ENCODE measurements around the gene LENEP.

LENEP gene

DNA sequence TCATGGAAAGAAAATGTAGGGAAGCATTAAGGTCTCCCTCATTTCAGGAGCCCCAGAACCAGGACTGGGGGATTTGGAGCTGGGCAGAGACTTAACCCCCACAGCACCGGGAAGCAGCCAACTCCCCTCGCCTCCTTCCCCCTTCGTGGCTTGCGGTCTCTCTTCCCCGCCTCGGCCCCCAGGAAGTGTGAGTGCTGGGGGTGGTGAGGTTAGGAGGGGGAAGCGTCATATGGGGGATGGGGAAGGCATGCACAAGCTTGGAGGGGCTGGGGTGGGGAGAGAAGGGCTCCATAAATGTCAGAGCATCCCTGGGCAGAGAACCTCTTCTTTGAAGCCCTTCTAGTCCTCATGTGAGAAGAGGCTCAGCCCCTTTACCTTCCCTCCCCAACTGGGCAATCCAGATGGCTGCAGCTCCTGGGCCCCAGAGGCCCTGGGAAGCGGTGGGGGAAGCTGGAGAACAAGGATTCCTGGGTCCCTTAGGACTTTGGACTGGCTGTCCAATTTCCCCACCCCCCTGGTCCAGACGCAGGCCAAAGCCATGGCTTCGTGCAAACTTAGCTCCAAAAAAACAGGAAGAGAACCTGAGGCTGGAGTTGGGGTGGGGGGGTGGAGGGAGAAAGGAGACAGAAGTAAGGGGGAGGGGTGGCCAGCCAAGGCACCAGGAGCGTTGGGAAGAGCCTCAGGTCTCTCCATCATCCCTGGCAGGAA, 17.0 kb downstream of the LENEP start:
- no peak for DNase-seq (ENCODE audit: low read depth in 2 of 2, low spot score in 1 of 2)

DNA sequence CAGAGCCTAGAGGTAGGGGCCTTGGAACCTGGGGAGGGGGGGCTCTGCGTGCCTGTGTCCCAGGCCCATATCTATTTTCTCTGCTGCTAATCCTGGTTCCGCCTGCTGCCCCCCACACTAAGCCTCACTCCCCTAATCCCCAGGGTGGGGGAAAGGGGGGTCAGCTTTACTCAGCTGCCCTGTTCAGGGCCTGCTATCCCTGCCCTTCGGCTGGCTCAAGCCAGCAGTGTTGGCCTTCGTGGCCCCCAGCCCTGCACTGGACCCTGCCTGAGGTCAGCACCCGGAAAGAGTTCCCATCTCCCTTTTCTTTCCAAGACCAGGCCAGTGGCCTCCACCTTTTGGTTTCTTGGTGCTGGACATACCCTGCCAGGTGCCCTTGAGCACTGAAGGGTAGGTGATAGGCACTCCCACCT, 17.6 kb downstream of the LENEP start:
- DNase-seq (ENCODE audit: low read depth in 2 of 2, low spot score in 1 of 2) = no peak

- DNase-seq (ENCODE audit: low read depth in 2 of 2, low spot score in 1 of 2) = no peak
Observed at GRCh38 chr1:155011437-155012025, 18.1 kb downstream of the LENEP start.

GRCh38 chr1:155012026-155012546, 18.7 kb downstream of the LENEP start:
- no peak for DNase-seq (ENCODE audit: low read depth in 2 of 2, low spot score in 1 of 2)

DNA sequence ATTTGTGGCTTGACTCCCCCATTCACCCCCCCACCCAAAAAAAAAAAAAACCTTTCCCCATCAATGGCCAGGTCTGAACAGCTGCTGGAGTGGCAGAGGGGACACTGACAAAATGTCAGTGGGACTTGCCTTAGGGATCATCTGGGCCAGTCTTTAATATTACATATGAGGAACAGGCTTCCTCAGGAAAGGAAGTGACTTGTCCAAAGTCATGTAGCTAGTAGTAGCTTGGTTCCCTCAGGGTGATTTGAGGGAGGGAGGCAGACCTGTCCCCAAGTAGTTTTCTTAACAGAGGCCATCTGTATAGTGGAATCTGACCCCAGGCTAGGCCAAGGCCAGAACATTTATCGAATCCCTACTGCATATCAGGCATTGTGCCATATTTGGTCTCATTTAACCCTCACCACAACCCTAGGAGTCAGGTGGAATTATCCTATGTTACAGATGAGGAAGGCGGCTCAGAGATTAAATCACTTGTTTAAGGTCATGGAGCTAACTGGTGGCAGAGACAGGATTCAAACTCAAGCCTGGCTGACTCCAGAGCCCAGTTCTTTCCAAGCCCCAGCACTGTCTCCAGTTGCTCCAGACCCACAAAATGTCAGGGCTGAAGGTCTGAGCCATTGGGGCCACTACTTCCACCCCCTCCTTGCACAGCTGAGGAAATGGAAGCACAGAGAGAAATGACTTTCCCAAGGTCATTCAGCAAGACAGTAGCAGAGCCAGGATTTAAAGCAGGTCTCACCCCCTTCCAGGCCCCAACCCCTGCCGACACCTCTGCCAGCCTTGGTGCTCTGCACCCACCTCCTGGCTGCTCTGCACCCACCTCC, 19.6 kb downstream of the LENEP start:
- no peak for DNase-seq (ENCODE audit: low read depth in 2 of 2, low spot score in 1 of 2)

DNA sequence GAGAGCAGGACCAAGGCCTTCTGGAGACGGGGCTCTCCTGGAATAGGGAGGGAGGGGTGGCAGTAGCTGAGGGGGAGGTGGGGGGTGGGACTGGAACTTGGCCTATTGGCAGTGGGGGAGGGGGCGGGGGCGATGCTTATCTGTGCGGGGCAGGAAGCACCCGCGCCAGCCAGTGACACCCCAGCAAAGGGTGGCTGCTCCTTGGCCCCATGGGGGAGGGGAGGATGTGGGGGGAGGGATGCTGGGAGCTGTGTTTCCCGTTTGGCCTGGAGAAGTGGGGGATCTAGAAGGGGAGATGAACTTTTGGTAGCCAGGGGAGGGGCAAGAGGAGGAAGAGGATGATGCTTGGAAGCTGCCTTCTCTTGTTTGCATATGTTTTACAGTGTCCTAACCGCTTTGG, 20.2 kb downstream of the LENEP start:
- no peak for DNase-seq (ENCODE audit: low read depth in 2 of 2, low spot score in 1 of 2)

DNA sequence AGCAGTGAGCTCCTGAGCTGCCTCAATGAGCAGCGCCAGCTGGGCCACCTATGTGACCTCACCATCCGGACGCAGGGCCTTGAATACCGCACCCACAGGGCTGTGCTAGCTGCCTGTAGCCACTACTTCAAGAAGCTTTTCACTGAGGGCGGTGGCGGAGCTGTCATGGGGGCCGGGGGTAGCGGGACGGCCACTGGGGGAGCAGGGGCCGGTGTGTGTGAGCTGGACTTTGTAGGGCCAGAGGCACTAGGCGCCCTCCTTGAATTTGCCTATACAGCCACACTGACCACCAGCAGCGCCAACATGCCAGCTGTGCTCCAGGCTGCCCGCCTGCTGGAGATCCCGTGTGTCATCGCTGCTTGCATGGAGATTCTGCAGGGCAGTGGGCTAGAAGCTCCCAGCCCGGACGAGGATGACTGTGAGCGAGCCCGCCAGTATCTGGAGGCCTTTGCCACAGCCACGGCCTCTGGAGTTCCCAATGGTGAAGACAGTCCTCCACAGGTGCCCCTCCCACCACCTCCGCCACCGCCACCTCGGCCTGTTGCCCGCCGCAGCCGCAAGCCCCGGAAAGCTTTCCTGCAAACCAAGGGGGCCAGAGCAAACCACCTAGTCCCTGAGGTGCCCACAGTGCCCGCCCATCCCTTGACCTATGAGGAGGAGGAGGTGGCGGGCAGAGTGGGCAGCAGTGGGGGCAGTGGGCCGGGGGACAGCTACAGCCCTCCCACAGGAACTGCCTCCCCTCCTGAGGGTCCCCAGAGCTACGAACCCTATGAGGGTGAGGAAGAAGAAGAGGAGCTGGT, 21.5 kb downstream of the LENEP start:
- no peak for DNase-seq (ENCODE audit: low read depth in 2 of 2, low spot score in 1 of 2)

DNA sequence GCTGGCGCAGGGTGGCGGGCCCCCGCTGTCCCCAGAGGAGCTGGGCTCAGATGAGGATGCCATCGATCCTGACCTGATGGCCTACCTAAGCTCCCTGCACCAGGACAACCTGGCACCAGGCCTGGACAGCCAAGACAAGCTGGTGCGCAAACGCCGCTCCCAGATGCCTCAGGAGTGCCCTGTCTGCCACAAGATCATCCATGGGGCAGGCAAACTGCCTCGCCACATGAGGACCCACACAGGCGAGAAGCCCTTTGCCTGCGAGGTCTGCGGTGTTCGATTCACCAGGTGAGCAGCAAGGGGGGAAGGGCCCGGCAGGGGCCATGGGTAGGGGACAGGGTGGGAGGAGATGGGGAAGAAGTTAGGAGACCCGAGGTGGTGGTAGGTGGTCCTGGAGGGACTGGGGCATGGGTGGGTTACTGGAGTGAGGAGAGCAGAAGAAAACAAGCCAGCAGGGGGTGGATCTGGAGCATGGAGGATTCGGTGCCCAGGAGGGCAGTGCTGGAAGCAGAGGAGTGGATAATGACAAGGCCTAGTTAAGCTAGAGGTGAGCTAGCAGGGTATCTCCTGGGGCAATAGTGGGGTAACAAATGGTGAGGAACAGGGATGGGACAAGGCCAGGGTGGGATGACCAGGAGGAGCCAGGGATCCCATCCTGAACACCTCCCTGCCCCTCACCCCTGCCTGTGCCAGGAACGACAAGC, 22.3 kb downstream of the LENEP start:
- DNase-seq (ENCODE audit: low read depth in 2 of 2, low spot score in 1 of 2) = no peak

DNA sequence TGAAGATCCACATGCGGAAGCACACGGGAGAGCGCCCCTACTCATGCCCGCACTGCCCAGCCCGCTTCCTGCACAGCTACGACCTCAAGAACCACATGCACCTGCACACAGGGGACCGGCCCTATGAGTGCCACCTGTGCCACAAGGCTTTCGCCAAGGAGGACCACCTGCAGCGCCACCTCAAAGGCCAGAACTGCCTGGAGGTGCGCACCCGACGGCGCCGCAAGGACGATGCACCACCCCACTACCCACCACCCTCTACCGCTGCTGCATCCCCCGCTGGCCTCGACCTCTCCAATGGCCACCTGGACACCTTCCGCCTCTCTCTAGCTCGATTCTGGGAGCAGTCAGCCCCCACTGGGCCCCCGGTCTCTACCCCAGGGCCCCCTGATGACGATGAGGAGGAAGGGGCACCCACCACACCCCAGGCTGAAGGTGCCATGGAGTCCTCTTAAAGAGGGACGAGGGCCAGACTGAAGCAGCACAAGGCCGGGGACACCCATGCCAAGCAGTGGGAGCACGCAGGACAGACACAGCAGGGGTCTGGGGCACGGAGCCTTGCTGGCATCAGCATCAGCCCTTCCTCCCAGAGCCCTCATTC, 22.9 kb downstream of the LENEP start:
- DNase-seq (ENCODE audit: low read depth in 2 of 2, low spot score in 1 of 2) = no peak

GRCh38 chr1:155017041-155017945, 23.9 kb downstream of the LENEP start:
- peak; percentile 77 to 83 for DNase-seq (ENCODE audit: low read depth in 2 of 2, low spot score in 1 of 2)

DNA sequence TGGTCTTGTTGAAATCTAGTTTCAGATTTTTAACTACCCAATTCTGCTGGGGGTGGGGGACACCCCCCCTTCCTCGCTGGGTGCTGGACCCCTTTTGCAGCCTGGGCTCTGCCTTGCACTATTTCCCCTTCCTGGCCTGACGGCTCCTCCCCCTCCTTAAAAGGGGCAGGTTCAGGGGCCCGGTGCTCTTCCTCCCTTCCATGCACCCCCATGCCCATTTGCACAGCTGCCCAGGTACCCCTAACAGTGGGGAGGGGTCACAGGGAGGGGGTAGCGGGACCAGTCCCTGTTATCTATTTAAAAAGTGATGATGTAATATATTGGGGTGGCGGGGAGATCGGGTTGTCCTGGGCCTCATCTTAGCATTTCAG, 24.5 kb downstream of the LENEP start:
- DNase-seq (ENCODE audit: low read depth in 2 of 2, low spot score in 1 of 2) = no peak

GRCh38 chr1:155018617-155019348, 25.4 kb downstream of the LENEP start:
- no peak for DNase-seq (ENCODE audit: low read depth in 2 of 2, low spot score in 1 of 2)

- DNase-seq (ENCODE audit: low read depth in 2 of 2, low spot score in 1 of 2) = no peak
Observed at GRCh38 chr1:155019377-155020245, 26.2 kb downstream of the LENEP start.

DNA sequence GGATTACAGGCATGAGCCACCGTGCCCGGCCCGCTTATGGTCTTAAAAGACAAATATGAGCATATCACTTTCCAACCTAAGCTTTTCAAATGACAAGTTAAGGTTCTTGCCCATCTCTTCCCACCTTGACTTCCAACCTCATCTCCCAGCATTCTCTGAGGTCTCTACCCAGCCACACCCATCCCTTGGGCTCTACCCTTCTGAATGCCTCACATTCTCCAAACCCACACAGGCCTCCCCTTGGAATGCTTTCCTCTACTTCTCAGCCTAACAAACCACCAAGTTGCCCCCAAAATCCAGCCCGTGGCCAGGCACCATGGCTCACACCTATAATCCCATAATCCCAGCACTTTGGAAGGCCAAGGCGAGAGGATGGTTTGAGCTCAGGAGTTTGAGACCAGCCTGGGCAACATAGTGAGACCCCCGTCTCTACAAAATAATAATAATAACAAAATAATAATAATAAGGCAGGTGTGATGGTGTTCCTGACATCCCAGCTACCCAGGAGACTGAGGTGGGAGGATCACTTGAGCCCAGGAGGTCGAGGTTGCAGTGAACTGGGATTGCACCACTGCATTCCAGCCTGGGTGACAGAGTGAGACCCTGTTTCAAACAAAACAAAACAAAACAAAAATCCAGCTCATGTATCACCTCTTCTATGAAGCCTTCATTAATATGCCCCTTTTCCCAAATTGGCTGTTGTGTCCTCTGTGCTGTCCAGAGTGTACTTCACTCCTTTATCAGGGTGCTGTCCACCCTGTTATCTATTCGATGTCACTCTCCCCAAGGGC, 28.9 kb downstream of the LENEP start:
- no peak for DNase-seq (ENCODE audit: low read depth in 2 of 2, low spot score in 1 of 2)

GRCh38 chr1:155022927-155023236, 29.5 kb downstream of the LENEP start:
- DNase-seq (ENCODE audit: low read depth in 2 of 2, low spot score in 1 of 2) = no peak

GRCh38 chr1:155023627-155024026, 30.2 kb downstream of the LENEP start:
- DNase-seq (ENCODE audit: low read depth in 2 of 2, low spot score in 1 of 2) = no peak

GRCh38 chr1:155024315-155024714, 30.9 kb downstream of the LENEP start:
- DNase-seq (ENCODE audit: low read depth in 2 of 2, low spot score in 1 of 2) = no peak

All from stimulated activated CD8-positive, alpha-beta memory T cell treated with anti-CD3 and anti-CD28 coated beads, Interleukin-4, amount 100 ng/mL, for 4 hours (primary cell).